Sigmoid colon (tissue), 7 donors: ENCODE measurements around the gene TMUB2. TPM values are rescaled to one million over a fixed set of nuclear protein-coding genes. Genes with fewer than 3 reads are reported as not detected.
"Not testable (repeated sequence)": the region's sequence is repeated elsewhere in the genome, so short reads cannot be mapped to it uniquely, and the experiment has no call there.

Experiments
- DNase-seq: peaks from one replicate; pipeline ENCODE4 v3.0.0-alpha.2; 2019
- H3K27ac ChIP-seq, 4 donors: fragments of 200-600 bp; sonication (generic); one replicate each; pipeline ENCODE4 v1.5.1; 2016 to 2019; ENCODE audit warnings: mild to moderate bottlenecking in 1 of 4
- H3K27me3 ChIP-seq, 3 donors: fragments of 200-600 bp; sonication (generic); one replicate each; pipeline ENCODE4 v1.5.1; 2019; ENCODE audit warnings: mild to moderate bottlenecking in 1 of 3
- H3K36me3 ChIP-seq, 4 donors: fragments of 200-600 bp; sonication (generic); one replicate each; pipeline ENCODE4 v1.5.1; 2016 to 2019
- H3K4me1 ChIP-seq, 4 donors: fragments of 200-600 bp; sonication (generic); one replicate each; pipeline ENCODE4 v1.5.1; 2017 to 2019
- H3K4me3 ChIP-seq, 4 donors: fragments of 200-600 bp; sonication (generic); one replicate each; pipeline ENCODE4 v1.5.1; 2017 to 2019; ENCODE audit warnings: mild to moderate bottlenecking in 2 of 4, moderate library complexity in 1 of 4
- H3K9me3 ChIP-seq, 4 donors: fragments of 200-600 bp in 3 of 4; sonication (generic) in 3 of 4; one replicate each; pipeline versions ENCODE4 v1.5.1 to v1.6.1; 2013 to 2019
- CTCF ChIP-seq, 4 experiments: fragments of 450-650 bp in 3 of 4; fragments of 200-600 bp in 1 of 4; IDR thresholded peaks; one replicate each; pipeline ENCODE4 v1.5.1; 2016 to 2019; ENCODE audit warnings: antibody characterized with exemption in 4 of 4, mild to moderate bottlenecking in 3 of 4, moderate library complexity in 2 of 4
- EP300 ChIP-seq, 4 donors: sonication (generic); formaldehyde crosslinking; IDR thresholded peaks; one replicate each; pipeline ENCODE4 v1.6.1; 2017; ENCODE audit warnings: antibody characterized with exemption in 4 of 4
- POLR2A ChIP-seq, 2 donors: fragments of 450-650 bp; IDR thresholded peaks; one replicate each; pipeline ENCODE4 v1.6.1; 2016; ENCODE audit warnings: antibody characterized with exemption in 2 of 2, mild to moderate bottlenecking in 2 of 2, moderate library complexity in 2 of 2
- POLR2AphosphoS5 ChIP-seq, 4 donors: sonication (generic); formaldehyde crosslinking; IDR thresholded peaks; one replicate each; pipeline ENCODE4 v1.6.1; 2017; ENCODE audit warnings: antibody characterized with exemption in 4 of 4
- WGBS, 2 donors: extraction: QIAGEN DNeasy Blood & Tissue Kit; methylation state at CpG; one replicate each; pipeline ENCODE4 v1.1.7; 2013; 5-methylcytosine and 5-hydroxymethylcytosine counted together
- intact Hi-C: fragments of 100-400 bp; cut with DNase I; formaldehyde crosslinking; loops from one replicate; pipeline ENCODE4 v1.15.1; 2023
- polyA plus RNA-seq, 3 donors: library from polyadenylated mRNA; stranded (reverse); fragments of 200-250 nt; gene quantifications; one replicate each; pipeline ENCODE4 v1.2.3, GENCODE V29; 2013
- total RNA-seq, 4 donors: library from RNA; depleted of rRNA; stranded (reverse); fragments of >200 nt; gene quantifications; one replicate each; pipeline ENCODE4 v1.1.0, GENCODE V29; 2016
- donor health status: healthy with polysubstance abuse.
- donor health status: Bipolar disorder and iron deficiency.
- donor health status: healthy.

TMUB2 gene
- total RNA-seq: 10 to 100 TPM; 26.9 to 40.3 (median 29.2) TPM
- polyA plus RNA-seq: 10 to 100 TPM; 19.0 to 41.3 (median 22.2) TPM

- Histone ChIP-seq H3K4me1 (peaks cover 0 to 35% (median 27%) of the 10 kb centered on the region in 4 donors), H3K36me3 (peaks cover 4 to 31% (median 12%) of the 10 kb centered on the region in 4 donors)
- 0 to 1% methylated on average over 50 of the region's 50 CpGs for WGBS, 2 donors
Observed at GRCh38 chr17:44186307-44187130, at the start of gene TMUB2. Gene TMUB2, plus strand, starts transcription at chr17:44186972. Its CDS starts 737 bp downstream, at chr17:44187709.

GRCh38 chr17:44137891-44138709 is 48.7 kb upstream of the TMUB2 start:
- H3K36me3 ChIP-seq: no peaks in the 10 kb centered on the region
- no peaks in the 10 kb centered on the region for H3K9me3 ChIP-seq
- peak; percentile 94 for DNase-seq
- intact Hi-C loops: no loop called here
- peak overlapping the region; percentile 44 to 64 (median 54) for H3K27ac ChIP-seq
- peak in 3 of 4 donors; percentile 24 to 80 (median 44) for TF ChIP-seq POLR2AphosphoS5 (IDR thresholded peaks at IDR 0.05)
- no peak for TF ChIP-seq CTCF (IDR thresholded peaks at IDR 0.05)
- no peak for TF ChIP-seq POLR2A (IDR thresholded peaks at IDR 0.05)
- peak in 1 of 4 donors; percentile 38 for TF ChIP-seq EP300 (IDR thresholded peaks at IDR 0.05)
- H3K27me3 ChIP-seq: no peaks in the 10 kb centered on the region
- peaks cover 0 to 27% (median 22%) of the 10 kb centered on the region in 4 donors for H3K4me1 ChIP-seq
- no peak overlapping the region for H3K4me3 ChIP-seq
- 4 to 15% methylated on average over 20 of the region's 20 CpGs for WGBS, 2 donors

More at GRCh38 chr17:44186307-44187130, at the start of gene TMUB2:
- intact Hi-C loops: loop anchor here (1.0 to 5.0 kb wide), 3 partner anchors 13 to 64 kb away; partner anchors contain the start of genes ATXN7L3 and HDAC5
- no peaks in the 10 kb centered on the region for H3K27me3 ChIP-seq
- DNase-seq: peak; percentile 99
- H3K27ac ChIP-seq: peak within 1 kb of the TSS; percentile 89 to 99 (median 94)
- TF ChIP-seq POLR2A (IDR thresholded peaks at IDR 0.05): peak; percentile 60 to 81
- TF ChIP-seq CTCF (IDR thresholded peaks at IDR 0.05): no peak
- TF ChIP-seq EP300 (IDR thresholded peaks at IDR 0.05): peak in 2 of 4 donors; percentile 24 to 65
- peak; percentile 84 to 93 (median 90) for TF ChIP-seq POLR2AphosphoS5 (IDR thresholded peaks at IDR 0.05)
- H3K9me3 ChIP-seq: no peaks in the 10 kb centered on the region
- peak within 1 kb of the TSS; percentile 60 to 94 (median 74) for H3K4me3 ChIP-seq

GRCh38 chr17:44143921-44144320 is 42.9 kb upstream of the TMUB2 start:
- H3K4me3 ChIP-seq, H3K27me3 ChIP-seq, DNase-seq, H3K36me3 ChIP-seq, H3K9me3 ChIP-seq: not testable (repeated sequence)
- Histone ChIP-seq H3K4me1 (peaks cover 0 to 13% (median 10%) of the 10 kb centered on the region in 4 donors), H3K27ac (peak overlapping the region in 1 of 4 donors; percentile 80)
- 93 to 96% methylated on average over 8 of the region's 8 CpGs for WGBS, 2 donors
- intact Hi-C loops: loop anchor here (5.0 kb wide), 1 partner anchor 73 kb away; the partner anchor contains the start of gene UBTF

GRCh38 chr17:44144966-44145739 is 41.6 kb upstream of the TMUB2 start:
- Histone ChIP-seq H3K36me3 (no peaks in the 10 kb centered on the region), H3K4me1 (peaks cover 0 to 13% (median 10%) of the 10 kb centered on the region in 4 donors), H3K4me3 (no peak overlapping the region), H3K27ac (peak overlapping the region in 1 of 4 donors; percentile 80), H3K27me3 (no peaks in the 10 kb centered on the region), H3K9me3 (no peaks in the 10 kb centered on the region)
- intact Hi-C loops: loop anchor here (5.0 kb wide), 1 partner anchor 72 kb away; the partner anchor contains the start of gene UBTF
- 87 to 90% methylated on average over 7 of the region's 7 CpGs for WGBS, 2 donors
- DNase-seq: no peak
- TF ChIP-seq POLR2A (IDR thresholded peaks at IDR 0.05): no peak
- no peak for TF ChIP-seq POLR2AphosphoS5 (IDR thresholded peaks at IDR 0.05)
- TF ChIP-seq CTCF (IDR thresholded peaks at IDR 0.05): no peak
- no peak for TF ChIP-seq EP300 (IDR thresholded peaks at IDR 0.05)
